Ovary (tissue), 9 donors: ENCODE measurements around the gene SLC7A9. TPM values are rescaled to one million over a fixed set of nuclear protein-coding genes. Genes with fewer than 3 reads are reported as not detected.

Source experiments
- DNase-seq, 5 donors: peaks; one replicate each; pipeline ENCODE4 v3.0.0-alpha.2; 2019 to 2020
- H3K27ac ChIP-seq, 2 donors: fragments of 200-600 bp; one replicate each; pipeline versions ENCODE4 v1.5.1 to v1.8.0; 2019 to 2022
- H3K27me3 ChIP-seq: fragments of 200-600 bp; one replicate; pipeline ENCODE4 v1.8.0; 2022
- H3K36me3 ChIP-seq: fragments of 200-600 bp; sonication (generic); one replicate; pipeline ENCODE4 v1.5.1; 2019
- H3K4me1 ChIP-seq: one replicate; pipeline ENCODE4 v1.8.1; 2013; ENCODE audit warnings: mild to moderate bottlenecking, moderate library complexity; ENCODE audit not compliant: insufficient read depth
- H3K4me3 ChIP-seq: fragments of 200-600 bp; sonication (generic); one replicate; pipeline ENCODE4 v1.5.1; 2017
- H3K9me3 ChIP-seq, 2 donors: fragments of 200-600 bp in 1 of 2; sonication (generic) in 1 of 2; one replicate each; pipeline versions ENCODE4 v1.5.1 to v1.8.1; 2013 to 2019; ENCODE audit warnings: mild to moderate bottlenecking in 1 of 2, moderate library complexity in 1 of 2
- EP300 ChIP-seq: sonication (generic); formaldehyde crosslinking; IDR thresholded peaks from one replicate; pipeline ENCODE4 v1.6.1; 2017; ENCODE audit warnings: antibody characterized with exemption
- POLR2A ChIP-seq: fragments of 450-650 bp; IDR thresholded peaks from one replicate; pipeline ENCODE4 v1.6.1; 2017; ENCODE audit warnings: antibody characterized with exemption, mild to moderate bottlenecking, moderate library complexity
- WGBS, 3 donors: extraction: QIAGEN DNeasy Blood & Tissue Kit in 1 of 3; methylation state at CpG; one replicate each; pipeline versions ENCODE4 v1.1.5 to v1.1.7; 2013 to 2017; 5-methylcytosine and 5-hydroxymethylcytosine counted together
- intact Hi-C, 4 donors: fragments of 100-400 bp; cut with DNase I; formaldehyde crosslinking; loops; one replicate each; pipeline versions ENCODE4 v1.11.0 to v1.15.1; 2022 to 2023
- polyA plus RNA-seq, 2 donors: library from polyadenylated mRNA; stranded (reverse); fragments of 200-250 nt in 1 of 2; fragments of 350-450 nt in 1 of 2; fragmentation: Illumina TruSeq in 1 of 2; extraction: RNeasy Lipid Tissue Mini Kit (QIAGEN cat#74804) in 1 of 2; gene quantifications; one replicate each; pipeline ENCODE4 v1.2.3, GENCODE V29; 2013 to 2014
- total RNA-seq, 7 donors: library from RNA; depleted of rRNA in 2 of 7; stranded (reverse); fragments of >200 nt in 2 of 7; fragmentation: NEBNext Ultra II Directional in 3 of 7; extraction: Animal tissue kit (Norgen Biotek cat#: 25700) in 3 of 7; gene quantifications; one replicate each; pipeline versions ENCODE4 v1.1.0 to v1.2.4, GENCODE V29; 2016 to 2023
- TF ChIP-seq, protein P1 (sequence below), 3 donors: fragments of 450-650 bp in 2 of 3; fragments of 200-600 bp in 1 of 3; IDR thresholded peaks; one replicate each; pipeline versions ENCODE4 v1.5.1 to v1.8.0; 2016 to 2022; ENCODE audit warnings: antibody characterized with exemption in 3 of 3, mild to moderate bottlenecking in 1 of 3
- donor health status: DM: no; HTN: no; CAD: no; lungs with moderate emphysema.
- donor health status: DM: no; HTN: no; CAD: no.
- donor health status: Bipolar disorder and iron deficiency.
- donor health status: DM: yes; HTN: yes; CAD: no.
- donor health status: DM: no; HTN: no; CAD: no.
- donor health status: DM: yes; HTN: yes; CAD: no.

Gene SLC7A9
- total and polyA plus RNA-seq, 9 donors, result 0.23 to 0.95 (median 0.64) TPM

DNA sequence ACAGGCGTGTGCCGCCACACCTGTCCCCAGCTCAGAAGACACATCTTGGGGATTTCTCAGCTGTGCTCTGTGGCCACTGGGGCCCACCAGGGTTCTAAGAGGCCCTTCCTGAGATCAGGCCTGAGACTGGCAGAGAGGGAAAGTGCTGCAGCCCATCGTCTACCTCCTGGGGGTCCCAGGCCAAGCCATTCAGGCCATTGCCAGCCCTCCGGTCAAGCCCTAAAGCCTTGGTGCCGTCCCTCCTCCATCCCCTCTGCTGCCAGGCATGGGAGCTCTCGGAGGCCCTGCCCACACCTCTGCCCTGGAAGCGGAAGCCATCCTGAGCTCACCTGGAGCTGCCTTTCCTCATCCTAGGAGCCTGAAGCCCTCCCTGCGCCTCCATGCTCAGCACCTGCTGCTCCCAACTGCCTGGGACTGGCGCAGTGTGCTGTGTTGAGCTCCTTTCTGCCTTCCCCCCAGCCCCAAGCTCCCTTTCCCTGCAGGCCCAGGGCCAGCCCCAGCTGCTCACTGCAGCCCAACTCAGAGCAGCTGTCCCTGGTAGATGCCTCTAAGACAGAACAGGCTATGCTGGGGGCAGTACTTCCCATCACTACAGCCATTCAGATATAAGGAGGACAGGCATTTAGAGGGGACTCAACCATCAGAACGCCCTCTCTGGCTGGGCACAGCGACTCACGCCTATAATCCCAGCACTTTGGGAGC, 2.9 kb downstream of the SLC7A9 start:
- Histone ChIP-seq H3K4me1 (no peaks in the 10 kb centered on the region), H3K27me3 (no peaks in the 10 kb centered on the region), H3K36me3 (no peaks in the 10 kb centered on the region), H3K4me3 (no peak overlapping the region), H3K27ac (no peak overlapping the region), H3K9me3 (no peaks in the 10 kb centered on the region)
- TF ChIP-seq, protein P1, sequence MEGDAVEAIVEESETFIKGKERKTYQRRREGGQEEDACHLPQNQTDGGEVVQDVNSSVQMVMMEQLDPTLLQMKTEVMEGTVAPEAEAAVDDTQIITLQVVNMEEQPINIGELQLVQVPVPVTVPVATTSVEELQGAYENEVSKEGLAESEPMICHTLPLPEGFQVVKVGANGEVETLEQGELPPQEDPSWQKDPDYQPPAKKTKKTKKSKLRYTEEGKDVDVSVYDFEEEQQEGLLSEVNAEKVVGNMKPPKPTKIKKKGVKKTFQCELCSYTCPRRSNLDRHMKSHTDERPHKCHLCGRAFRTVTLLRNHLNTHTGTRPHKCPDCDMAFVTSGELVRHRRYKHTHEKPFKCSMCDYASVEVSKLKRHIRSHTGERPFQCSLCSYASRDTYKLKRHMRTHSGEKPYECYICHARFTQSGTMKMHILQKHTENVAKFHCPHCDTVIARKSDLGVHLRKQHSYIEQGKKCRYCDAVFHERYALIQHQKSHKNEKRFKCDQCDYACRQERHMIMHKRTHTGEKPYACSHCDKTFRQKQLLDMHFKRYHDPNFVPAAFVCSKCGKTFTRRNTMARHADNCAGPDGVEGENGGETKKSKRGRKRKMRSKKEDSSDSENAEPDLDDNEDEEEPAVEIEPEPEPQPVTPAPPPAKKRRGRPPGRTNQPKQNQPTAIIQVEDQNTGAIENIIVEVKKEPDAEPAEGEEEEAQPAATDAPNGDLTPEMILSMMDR (IDR thresholded peaks at IDR 0.05), result no peak
- no peak for TF ChIP-seq EP300
- no peak for TF ChIP-seq POLR2A
- WGBS, 3 donors, result 87 to 96% (median 89%) methylated on average over 9 to 12 of the region's 12 CpGs
- intact Hi-C loops, result no loop called here
- DNase-seq, result no peak

DNA sequence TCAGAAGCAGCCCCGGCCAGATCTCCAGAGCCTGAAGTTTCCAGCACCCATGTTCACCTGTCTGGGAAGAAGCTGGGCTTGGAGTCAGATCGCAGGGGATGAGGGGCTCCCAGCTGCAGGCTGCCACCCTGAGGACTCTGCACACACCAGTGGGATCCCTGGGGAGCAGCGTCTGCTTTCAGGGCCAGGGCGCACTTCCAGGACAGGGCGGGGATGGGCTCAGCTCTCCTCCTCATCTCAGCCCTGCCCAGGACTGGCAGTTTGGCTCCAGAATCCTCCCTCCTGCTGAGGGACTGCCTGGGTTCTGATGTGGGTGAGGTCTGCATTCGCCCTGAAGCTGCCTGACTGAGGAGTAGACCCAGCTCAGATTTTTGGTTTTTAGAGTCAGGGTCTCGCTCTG, 3.5 kb downstream of the SLC7A9 start:
- 76 to 86% (median 83%) methylated on average over 7 of the region's 7 CpGs for WGBS, 3 donors
- no peak for DNase-seq
- TF ChIP-seq EP300, result no peak
- TF ChIP-seq, protein P1 (IDR thresholded peaks at IDR 0.05), result no peak
- TF ChIP-seq POLR2A, result no peak
- H3K9me3 ChIP-seq, result no peaks in the 10 kb centered on the region
- no peak overlapping the region for H3K4me3 ChIP-seq
- H3K36me3 ChIP-seq, result no peaks in the 10 kb centered on the region
- no peaks in the 10 kb centered on the region for H3K27me3 ChIP-seq
- intact Hi-C loops, result no loop called here
- H3K27ac ChIP-seq, result no peak overlapping the region
- no peaks in the 10 kb centered on the region for H3K4me1 ChIP-seq

DNA sequence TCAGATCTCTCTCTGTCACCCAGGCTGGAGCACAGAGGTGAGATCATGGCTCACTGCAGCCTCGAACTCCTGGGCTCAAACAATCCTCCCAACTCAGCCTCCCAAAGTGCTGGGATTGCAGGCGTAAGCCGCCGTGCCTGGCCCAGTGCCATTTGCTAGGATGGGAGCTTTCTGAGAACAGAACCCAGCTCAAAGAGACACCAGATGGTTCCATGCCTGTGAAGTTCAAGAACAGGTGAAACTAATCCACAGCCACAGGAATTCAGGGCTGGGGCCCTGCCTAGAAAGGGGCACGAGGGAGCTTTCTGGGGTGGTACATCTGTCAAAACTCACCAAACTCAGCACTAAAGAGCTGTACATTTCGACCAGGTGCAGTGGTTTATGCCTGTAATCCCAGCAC, 4.2 kb downstream of the SLC7A9 start:
- no peak for DNase-seq
- 62 to 71% (median 70%) methylated on average over 6 of the region's 6 CpGs for WGBS, 3 donors
- TF ChIP-seq POLR2A, result no peak
- TF ChIP-seq, protein P1 (IDR thresholded peaks at IDR 0.05), result no peak
- TF ChIP-seq EP300, result no peak
- Histone ChIP-seq H3K27ac (no peak overlapping the region), H3K36me3 (no peaks in the 10 kb centered on the region), H3K4me3 (no peak overlapping the region), H3K27me3 (no peaks in the 10 kb centered on the region), H3K9me3 (no peaks in the 10 kb centered on the region), H3K4me1 (no peaks in the 10 kb centered on the region)
- intact Hi-C loops, result no loop called here

DNA sequence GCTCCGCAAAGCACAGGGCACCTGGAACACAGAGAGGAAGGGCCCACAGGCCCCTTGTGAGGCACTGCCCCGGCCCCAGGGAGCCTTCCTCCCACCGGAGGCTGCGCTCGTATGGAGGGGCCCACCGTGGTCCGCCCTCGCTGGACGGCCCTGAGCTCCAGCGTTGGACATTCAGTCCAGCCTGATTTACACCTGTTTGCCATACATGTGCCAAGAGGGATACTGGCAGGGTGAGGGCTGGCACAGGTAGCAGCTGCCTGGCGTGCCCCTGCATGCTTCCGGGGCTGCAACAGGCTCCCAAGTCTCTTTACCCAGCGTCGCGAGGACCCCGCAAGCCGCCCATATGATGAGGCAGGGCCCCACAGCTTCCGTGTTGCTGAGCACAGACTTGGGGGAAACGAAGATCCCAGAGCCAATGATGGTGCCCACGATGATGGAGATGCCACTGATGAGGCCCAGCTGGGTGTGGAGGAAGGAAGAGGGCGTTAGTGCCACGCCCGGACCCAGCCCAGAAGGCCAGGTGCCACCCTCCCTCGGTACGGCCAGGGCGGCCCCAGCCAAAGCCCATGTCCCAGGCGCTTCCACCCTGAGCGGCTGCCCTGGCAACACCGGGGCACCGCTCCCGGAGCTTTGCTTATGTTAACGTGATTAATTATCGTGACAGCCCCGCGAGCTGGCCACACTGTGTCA, 5.1 kb downstream of the SLC7A9 start:
- TF ChIP-seq POLR2A (no peak), EP300 (no peak)
- TF ChIP-seq, protein P1 (IDR thresholded peaks at IDR 0.05), result no peak
- no peak overlapping the region for H3K27ac ChIP-seq
- intact Hi-C loops, result no loop called here
- H3K36me3 ChIP-seq, result no peaks in the 10 kb centered on the region
- no peak for DNase-seq
- no peaks in the 10 kb centered on the region for H3K27me3 ChIP-seq
- no peaks in the 10 kb centered on the region for H3K4me1 ChIP-seq
- no peak overlapping the region for H3K4me3 ChIP-seq
- 87 to 91% (median 89%) methylated on average over 32 to 35 of the region's 35 CpGs for WGBS, 3 donors
- no peaks in the 10 kb centered on the region for H3K9me3 ChIP-seq
